Parathyroid adenoma (tissue), 2 donors: ENCODE data around the gene BMP5.
A peak's percentile ranks its signal among the peaks of the same experiment; 100 is the strongest.

Experiments
- H2AFZ ChIP-seq: fragments of 300-600 bp; sonication (generic); one replicate; pipeline ENCODE4 v1.7.0; 2017; ENCODE audit warnings: antibody characterized with exemption, mild to moderate bottlenecking
- H3K27ac ChIP-seq: fragments of 300-600 bp; sonication (generic); one replicate; pipeline ENCODE4 v1.7.0; 2017
- H3K27me3 ChIP-seq: fragments of 300-600 bp; sonication (generic); one replicate; pipeline ENCODE4 v1.7.0; 2017; ENCODE audit warnings: low read length; ENCODE audit not compliant: control insufficient read depth, insufficient read depth
- H3K36me3 ChIP-seq: fragments of 300-600 bp; sonication (generic); one replicate; pipeline ENCODE4 v1.7.0; 2017; ENCODE audit warnings: low read length; ENCODE audit not compliant: control insufficient read depth, insufficient read depth
- H3K4me1 ChIP-seq: fragments of 300-600 bp; sonication (generic); one replicate; pipeline ENCODE4 v1.7.0; 2017; ENCODE audit warnings: control low read depth
- H3K4me2 ChIP-seq: fragments of 300-600 bp; sonication (generic); one replicate; pipeline ENCODE4 v1.7.0; 2017; ENCODE audit warnings: low read length
- H3K4me3 ChIP-seq: fragments of 300-600 bp; sonication (generic); one replicate; pipeline ENCODE4 v1.7.0; 2017; ENCODE audit warnings: low read depth, low read length
- H3K79me2 ChIP-seq: fragments of 300-600 bp; sonication (generic); one replicate; pipeline ENCODE4 v1.7.0; 2017; ENCODE audit warnings: control low read depth
- H3K9ac ChIP-seq: fragments of 300-600 bp; sonication (generic); one replicate; pipeline ENCODE4 v1.7.0; 2017; ENCODE audit warnings: mild to moderate bottlenecking
- H3K9me3 ChIP-seq: fragments of 300-600 bp; sonication (generic); one replicate; pipeline ENCODE4 v1.7.0; 2017; ENCODE audit warnings: low read length; ENCODE audit not compliant: control insufficient read depth
- TF ChIP-seq, protein P1 (sequence below): fragments of 300-600 bp; sonication (generic); IDR thresholded peaks from one replicate; pipeline ENCODE4 v1.7.0; 2017; ENCODE audit warnings: antibody characterized with exemption, mild to moderate bottlenecking
- donor health status: primary hyperparathyroidism.

Gene BMP5

GRCh38 chr6:55756531-55757031 is 118.8 kb downstream of the BMP5 start:
- TF ChIP-seq, protein P1, sequence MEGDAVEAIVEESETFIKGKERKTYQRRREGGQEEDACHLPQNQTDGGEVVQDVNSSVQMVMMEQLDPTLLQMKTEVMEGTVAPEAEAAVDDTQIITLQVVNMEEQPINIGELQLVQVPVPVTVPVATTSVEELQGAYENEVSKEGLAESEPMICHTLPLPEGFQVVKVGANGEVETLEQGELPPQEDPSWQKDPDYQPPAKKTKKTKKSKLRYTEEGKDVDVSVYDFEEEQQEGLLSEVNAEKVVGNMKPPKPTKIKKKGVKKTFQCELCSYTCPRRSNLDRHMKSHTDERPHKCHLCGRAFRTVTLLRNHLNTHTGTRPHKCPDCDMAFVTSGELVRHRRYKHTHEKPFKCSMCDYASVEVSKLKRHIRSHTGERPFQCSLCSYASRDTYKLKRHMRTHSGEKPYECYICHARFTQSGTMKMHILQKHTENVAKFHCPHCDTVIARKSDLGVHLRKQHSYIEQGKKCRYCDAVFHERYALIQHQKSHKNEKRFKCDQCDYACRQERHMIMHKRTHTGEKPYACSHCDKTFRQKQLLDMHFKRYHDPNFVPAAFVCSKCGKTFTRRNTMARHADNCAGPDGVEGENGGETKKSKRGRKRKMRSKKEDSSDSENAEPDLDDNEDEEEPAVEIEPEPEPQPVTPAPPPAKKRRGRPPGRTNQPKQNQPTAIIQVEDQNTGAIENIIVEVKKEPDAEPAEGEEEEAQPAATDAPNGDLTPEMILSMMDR = no peak
- Histone ChIP-seq H3K36me3 (no peaks in the 10 kb centered on the region), H3K9me3 (no peaks in the 10 kb centered on the region), H3K27ac (no peak overlapping the region), H3K4me3 (no peak overlapping the region), H3K4me1 (no peaks in the 10 kb centered on the region), H3K9ac (no peak overlapping the region), H3K4me2 (no peak overlapping the region), H3K27me3 (no peaks in the 10 kb centered on the region), H3K79me2 (no peaks in the 10 kb centered on the region), H2AFZ (no peak overlapping the region)

GRCh38 chr6:55748880-55749279 is 126.5 kb downstream of the BMP5 start:
- Histone ChIP-seq H2AFZ (no peak overlapping the region), H3K4me1 (no peaks in the 10 kb centered on the region), H3K9ac (no peak overlapping the region), H3K79me2 (no peaks in the 10 kb centered on the region), H3K27ac (no peak overlapping the region), H3K27me3 (no peaks in the 10 kb centered on the region), H3K9me3 (no peaks in the 10 kb centered on the region), H3K4me3 (no peak overlapping the region), H3K36me3 (no peaks in the 10 kb centered on the region), H3K4me2 (no peak overlapping the region)
- TF ChIP-seq, protein P1 = no peak

DNA sequence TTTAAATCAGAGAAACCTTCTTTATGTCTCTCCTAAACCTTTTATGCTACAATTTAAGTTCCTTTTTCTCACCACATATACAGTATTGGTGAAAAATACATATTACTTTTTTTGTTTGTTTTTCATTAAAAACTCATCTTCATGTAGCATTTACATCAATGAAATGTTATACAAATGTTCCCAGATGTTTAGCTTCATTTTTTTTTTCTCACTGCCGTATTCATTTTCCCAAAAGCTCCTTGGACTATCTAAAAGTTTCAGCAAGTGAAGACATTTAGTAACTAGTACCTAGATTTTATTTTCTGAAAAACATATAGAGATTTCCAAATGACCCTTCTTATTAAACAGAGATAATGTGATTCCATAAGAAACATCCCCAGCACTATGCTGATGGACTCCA is 128.9 kb downstream of the BMP5 start:
- H3K4me1 ChIP-seq = no peaks in the 10 kb centered on the region
- no peak overlapping the region for H3K4me2 ChIP-seq
- no peaks in the 10 kb centered on the region for H3K27me3 ChIP-seq
- H3K4me3 ChIP-seq = no peak overlapping the region
- no peaks in the 10 kb centered on the region for H3K79me2 ChIP-seq
- H2AFZ ChIP-seq = no peak overlapping the region
- H3K9ac ChIP-seq = no peak overlapping the region
- TF ChIP-seq, protein P1 = no peak
- no peaks in the 10 kb centered on the region for H3K36me3 ChIP-seq
- H3K9me3 ChIP-seq = no peaks in the 10 kb centered on the region
- H3K27ac ChIP-seq = no peak overlapping the region

DNA sequence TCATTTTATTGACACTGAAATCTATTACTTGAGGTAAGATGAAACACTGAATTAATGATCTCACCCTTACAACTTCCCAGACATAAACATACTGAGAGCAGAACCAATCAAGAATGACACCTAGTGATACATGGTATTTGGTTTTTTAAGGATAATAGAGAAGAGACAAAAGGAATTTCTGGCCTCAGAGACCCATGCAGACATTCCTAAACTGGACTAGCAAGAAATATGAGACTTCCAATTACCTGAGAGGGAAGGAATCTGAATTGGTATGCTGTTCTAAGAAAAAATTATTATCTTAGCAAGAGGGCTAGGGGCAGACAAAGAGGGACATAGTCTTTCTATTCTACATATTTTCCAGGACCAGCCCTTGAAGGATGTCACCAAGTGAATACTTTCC is 141.1 kb downstream of the BMP5 start:
- H3K4me3 ChIP-seq = peak overlapping the region; percentile 3
- no peaks in the 10 kb centered on the region for H3K36me3 ChIP-seq
- H3K27ac ChIP-seq = no peak overlapping the region
- H3K9me3 ChIP-seq = no peaks in the 10 kb centered on the region
- H3K79me2 ChIP-seq = no peaks in the 10 kb centered on the region
- no peak overlapping the region for H2AFZ ChIP-seq
- TF ChIP-seq, protein P1 = no peak
- no peak overlapping the region for H3K9ac ChIP-seq
- no peaks in the 10 kb centered on the region for H3K4me1 ChIP-seq
- H3K4me2 ChIP-seq = no peak overlapping the region
- H3K27me3 ChIP-seq = no peaks in the 10 kb centered on the region

- Histone ChIP-seq H3K36me3 (no peaks in the 10 kb centered on the region), H3K9me3 (no peaks in the 10 kb centered on the region), H3K27ac (no peak overlapping the region), H3K4me3 (no peak overlapping the region), H2AFZ (no peak overlapping the region), H3K9ac (no peak overlapping the region), H3K79me2 (no peaks in the 10 kb centered on the region), H3K4me2 (no peak overlapping the region), H3K27me3 (no peaks in the 10 kb centered on the region), H3K4me1 (no peaks in the 10 kb centered on the region)
- TF ChIP-seq, protein P1 = no peak
Observed at GRCh38 chr6:55729665-55730064, 145.7 kb downstream of the BMP5 start.
